Measurements from ENCODE around the gene SHE. TPM values are rescaled to one million over a fixed set of nuclear protein-coding genes. Genes with fewer than 3 reads are reported as not detected.

SHE gene
- total RNA-seq, 4 donors from 2014 or later: 4.0 to 8.0 (median 6.1) TPM

GRCh38 chr1:154497026-154497806 is 5.0 kb downstream of the SHE start:
- 38 to 40% methylated on average over 5 of the region's 5 CpGs for WGBS, 2 donors
- intact Hi-C loops (cut with DNase I; ENCODE audit: low total_unique reads): no loop called here
- TF ChIP-seq POLR2A (IDR thresholded peaks at IDR 0.05): no peak
- TF ChIP-seq, protein P1, sequence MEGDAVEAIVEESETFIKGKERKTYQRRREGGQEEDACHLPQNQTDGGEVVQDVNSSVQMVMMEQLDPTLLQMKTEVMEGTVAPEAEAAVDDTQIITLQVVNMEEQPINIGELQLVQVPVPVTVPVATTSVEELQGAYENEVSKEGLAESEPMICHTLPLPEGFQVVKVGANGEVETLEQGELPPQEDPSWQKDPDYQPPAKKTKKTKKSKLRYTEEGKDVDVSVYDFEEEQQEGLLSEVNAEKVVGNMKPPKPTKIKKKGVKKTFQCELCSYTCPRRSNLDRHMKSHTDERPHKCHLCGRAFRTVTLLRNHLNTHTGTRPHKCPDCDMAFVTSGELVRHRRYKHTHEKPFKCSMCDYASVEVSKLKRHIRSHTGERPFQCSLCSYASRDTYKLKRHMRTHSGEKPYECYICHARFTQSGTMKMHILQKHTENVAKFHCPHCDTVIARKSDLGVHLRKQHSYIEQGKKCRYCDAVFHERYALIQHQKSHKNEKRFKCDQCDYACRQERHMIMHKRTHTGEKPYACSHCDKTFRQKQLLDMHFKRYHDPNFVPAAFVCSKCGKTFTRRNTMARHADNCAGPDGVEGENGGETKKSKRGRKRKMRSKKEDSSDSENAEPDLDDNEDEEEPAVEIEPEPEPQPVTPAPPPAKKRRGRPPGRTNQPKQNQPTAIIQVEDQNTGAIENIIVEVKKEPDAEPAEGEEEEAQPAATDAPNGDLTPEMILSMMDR (IDR thresholded peaks at IDR 0.05): no peak
- DNase-seq (ENCODE audit: low spot score in 2 of 2): peak in 1 of 2 donors; percentile 80
- H3K4me3 ChIP-seq (ENCODE audit: low read depth, poor library complexity, severe bottlenecking): no peak overlapping the region

DNA sequence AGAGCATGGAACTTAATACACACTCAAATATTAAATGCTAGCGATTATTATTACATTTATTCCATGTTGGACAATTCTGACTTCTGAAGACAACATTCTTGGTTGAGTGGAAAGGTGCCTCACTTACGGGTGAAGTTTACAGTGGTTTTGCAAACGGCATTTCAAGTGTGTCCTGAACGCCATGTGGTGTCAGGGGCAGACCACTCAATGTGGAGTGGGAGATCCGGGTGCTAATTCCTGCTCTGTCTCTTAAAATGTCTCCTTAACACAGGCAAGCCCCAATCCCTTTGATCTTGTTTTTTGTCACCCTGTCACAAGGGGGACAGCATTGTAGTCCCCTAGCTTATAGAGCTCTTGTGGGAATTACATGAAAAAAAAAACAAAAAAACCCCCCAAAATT is 5.8 kb downstream of the SHE start:
- intact Hi-C loops (cut with DNase I; ENCODE audit: low total_unique reads): no loop called here
- WGBS, 2 donors: 72 to 83% methylated on average over 5 of the region's 5 CpGs
- no peak for TF ChIP-seq POLR2A (IDR thresholded peaks at IDR 0.05)
- TF ChIP-seq, protein P1 (IDR thresholded peaks at IDR 0.05): no peak
- DNase-seq (ENCODE audit: low spot score in 2 of 2): no peak
- H3K4me3 ChIP-seq (ENCODE audit: low read depth, poor library complexity, severe bottlenecking): no peak overlapping the region

DNA sequence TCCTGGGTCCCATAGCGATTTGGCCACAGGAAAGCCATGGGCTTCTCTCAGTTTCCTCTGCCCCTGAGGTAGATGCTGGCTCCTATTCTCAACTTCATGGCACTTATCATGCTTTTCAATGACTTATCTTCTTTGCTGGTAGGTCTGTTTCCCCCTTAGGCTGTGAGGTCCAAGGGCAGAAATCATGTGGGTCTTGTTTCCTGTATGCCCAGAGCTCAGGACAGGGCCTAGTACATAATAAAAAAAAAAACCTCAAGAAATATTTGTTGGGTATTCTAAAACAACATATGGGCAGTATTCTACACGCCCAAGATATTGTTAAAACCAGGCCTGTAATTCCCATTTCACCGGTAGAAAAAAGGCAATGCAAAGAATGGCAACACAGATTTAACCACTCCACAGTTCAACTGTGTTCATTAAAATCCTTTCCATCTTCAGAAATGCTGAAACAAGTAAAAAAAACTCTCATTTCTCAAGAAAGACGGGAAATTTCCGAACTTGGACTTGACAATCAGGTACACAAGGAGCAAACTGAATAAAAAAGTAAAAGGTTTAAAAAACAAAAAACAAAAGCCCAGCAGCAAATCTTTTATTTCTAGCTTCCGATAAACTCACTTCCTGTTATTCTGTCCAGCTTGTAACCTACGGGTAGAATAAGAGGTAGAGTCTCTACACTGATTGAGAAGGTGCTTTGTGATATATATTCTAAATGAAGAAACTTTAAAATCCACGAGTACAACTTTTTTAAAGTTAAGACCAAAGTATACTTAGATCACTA is 6.5 kb downstream of the SHE start:
- H3K4me3 ChIP-seq (ENCODE audit: low read depth, poor library complexity, severe bottlenecking): no peak overlapping the region
- peak in 1 of 2 donors; percentile 3 for DNase-seq (ENCODE audit: low spot score in 2 of 2)
- intact Hi-C loops (cut with DNase I; ENCODE audit: low total_unique reads): no loop called here
- no peak for TF ChIP-seq POLR2A (IDR thresholded peaks at IDR 0.05)
- TF ChIP-seq, protein P1 (IDR thresholded peaks at IDR 0.05): no peak
- 80 to 83% methylated on average over 8 of the region's 8 CpGs for WGBS, 2 donors

- WGBS, 2 donors: 55 to 60% methylated on average over 8 of the region's 8 CpGs
Observed at GRCh38 chr1:154493276-154493675, 8.9 kb downstream of the SHE start.

GRCh38 chr1:154492115-154492514 is 10.1 kb downstream of the SHE start:
- no peak overlapping the region for H3K4me3 ChIP-seq (ENCODE audit: low read depth, poor library complexity, severe bottlenecking)
- TF ChIP-seq, protein P1 (IDR thresholded peaks at IDR 0.05): no peak
- TF ChIP-seq POLR2A (IDR thresholded peaks at IDR 0.05): no peak
- DNase-seq (ENCODE audit: low spot score in 2 of 2): peak in 1 of 2 donors; percentile 50
- WGBS, 2 donors: 75% methylated on average over 4 of the region's 4 CpGs
- intact Hi-C loops (cut with DNase I; ENCODE audit: low total_unique reads): no loop called here

More at GRCh38 chr1:154493276-154493675, 8.9 kb downstream of the SHE start:
- DNase-seq (ENCODE audit: low spot score in 2 of 2): peak in 1 of 2 donors; percentile 86
- intact Hi-C loops (cut with DNase I; ENCODE audit: low total_unique reads): no loop called here
- H3K4me3 ChIP-seq (ENCODE audit: low read depth, poor library complexity, severe bottlenecking): no peak overlapping the region
- no peak for TF ChIP-seq POLR2A (IDR thresholded peaks at IDR 0.05)
- TF ChIP-seq, protein P1 (IDR thresholded peaks at IDR 0.05): no peak
